ENCODE measurements around the gene GABBR2. TPM values are rescaled to one million over a fixed set of nuclear protein-coding genes. Genes with fewer than 3 reads are reported as not detected.

GABBR2 gene
- total and polyA plus RNA-seq, 12 donors: under 0.01 to 1.3 (median 0.45) TPM

GRCh38 chr9:98373609-98374008 is 335.1 kb downstream of the GABBR2 start:
- TF ChIP-seq CTCF (IDR thresholded peaks at IDR 0.05): no peak
- ATAC-seq: no peak
- Histone ChIP-seq H3K9me3 (no peaks in the 10 kb centered on the region), H3K36me3 (no peaks in the 10 kb centered on the region), H3K27me3 (peaks cover 0 to 11% (median 4%) of the 10 kb centered on the region in 7 donors), H3K4me3 (no peak overlapping the region), H3K4me1 (peaks cover 0 to 6% (median 0%) of the 10 kb centered on the region in 9 donors), H3K27ac (no peak overlapping the region)
- intact Hi-C loops (cut with DNase I): no loop called here
- no peak for DNase-seq

- no peaks in the 10 kb centered on the region for H3K9me3 ChIP-seq
- 66 to 73% methylated on average over 7 of the region's 7 CpGs for WGBS, 2 donors
- peaks cover 0 to 6% (median 0%) of the 10 kb centered on the region in 9 donors for H3K4me1 ChIP-seq
- intact Hi-C loops (cut with DNase I): no loop called here
- no peak for DNase-seq
- H3K4me3 ChIP-seq: no peak overlapping the region
- no peaks in the 10 kb centered on the region for H3K36me3 ChIP-seq
- peaks cover 0 to 15% (median 8%) of the 10 kb centered on the region in 7 donors for H3K27me3 ChIP-seq
- no peak for TF ChIP-seq CTCF (IDR thresholded peaks at IDR 0.05)
- no peak for ATAC-seq
- no peak overlapping the region for H3K27ac ChIP-seq
Measured at GRCh38 chr9:98372077-98372836, 336.5 kb downstream of the GABBR2 start.

- Histone ChIP-seq H3K9me3 (peaks cover 0 to 7% (median 3%) of the 10 kb centered on the region in 11 donors), H3K4me3 (no peak overlapping the region), H3K27me3 (peaks cover 0 to 23% (median 8%) of the 10 kb centered on the region in 7 donors), H3K27ac (no peak overlapping the region), H3K36me3 (no peaks in the 10 kb centered on the region), H3K4me1 (peaks cover 0 to 6% (median 0%) of the 10 kb centered on the region in 9 donors)
- WGBS, 2 donors: 81 to 83% methylated on average over 4 of the region's 4 CpGs
- no peak for DNase-seq
- no peak for ATAC-seq
- intact Hi-C loops (cut with DNase I): no loop called here
- no peak for TF ChIP-seq CTCF (IDR thresholded peaks at IDR 0.05)
Measured at GRCh38 chr9:98370976-98371315, 337.8 kb downstream of the GABBR2 start.

GRCh38 chr9:98370300-98370975 is 338.3 kb downstream of the GABBR2 start:
- ATAC-seq: no peak

More at GRCh38 chr9:98370300-98370975, 338.3 kb downstream of the GABBR2 start:
- H3K9me3 ChIP-seq: peaks cover 0 to 12% (median 8%) of the 10 kb centered on the region in 11 donors
- no peak overlapping the region for H3K4me3 ChIP-seq
- H3K27me3 ChIP-seq: peaks cover 0 to 23% (median 8%) of the 10 kb centered on the region in 7 donors
- no peak for DNase-seq
- H3K36me3 ChIP-seq: no peaks in the 10 kb centered on the region
- 87 to 92% methylated on average over 9 of the region's 9 CpGs for WGBS, 2 donors
- no peak for TF ChIP-seq CTCF (IDR thresholded peaks at IDR 0.05)
- H3K27ac ChIP-seq: no peak overlapping the region
- peaks cover 0 to 6% (median 0%) of the 10 kb centered on the region in 9 donors for H3K4me1 ChIP-seq
- intact Hi-C loops (cut with DNase I): no loop called here
